HG02642 (cell line): Measurements from ENCODE around the gene ESRRA.

ENCODE experiments used
- ATAC-seq: cut with Tn5 transposase; IDR thresholded peaks from one replicate; pipeline ENCODE4 v1.9.1; 2021; ENCODE audit warnings: mild to moderate bottlenecking; ENCODE audit not compliant: unreplicated experiment, poor library complexity

The ESRRA gene

GRCh38 chr11:64344787-64345186 lies 39.5 kb downstream of the ESRRA start:
- no peak for ATAC-seq

- no peak for ATAC-seq
Measured at GRCh38 chr11:64347193-64347867, 42.0 kb downstream of the ESRRA start.

GRCh38 chr11:64348383-64349024 lies 43.2 kb downstream of the ESRRA start:
- no peak for ATAC-seq

GRCh38 chr11:64349025-64349387 lies 43.7 kb downstream of the ESRRA start:
- no peak for ATAC-seq

GRCh38 chr11:64349404-64349803 lies 44.1 kb downstream of the ESRRA start:
- ATAC-seq = no peak

GRCh38 chr11:64351136-64351631 lies 45.9 kb downstream of the ESRRA start:
- ATAC-seq = no peak

- ATAC-seq = no peak
Measured at GRCh38 chr11:64352099-64352994, 47.0 kb downstream of the ESRRA start.

GRCh38 chr11:64352995-64353714 lies 47.8 kb downstream of the ESRRA start:
- no peak for ATAC-seq

- ATAC-seq = no peak
Measured at GRCh38 chr11:64353715-64354506, 48.6 kb downstream of the ESRRA start.

- no peak for ATAC-seq
Measured at GRCh38 chr11:64355078-64355940, 50.0 kb downstream of the ESRRA start.

- ATAC-seq = no peak
Measured at GRCh38 chr11:64356498-64357411, 51.4 kb downstream of the ESRRA start.

- no peak for ATAC-seq
Measured at GRCh38 chr11:64357446-64357845, 52.1 kb downstream of the ESRRA start.

- ATAC-seq = no peak
Measured at GRCh38 chr11:64357904-64358535, 52.7 kb downstream of the ESRRA start.

GRCh38 chr11:64358536-64358906 lies 53.2 kb downstream of the ESRRA start:
- ATAC-seq = no peak

GRCh38 chr11:64358907-64359711 lies 53.8 kb downstream of the ESRRA start, which contains the start of gene RPS6KA4:
Gene RPS6KA4 (plus strand): TSS chr11:64359162. CDS start chr11:64359236, 74 bp downstream.
- ATAC-seq = no peak

- no peak for ATAC-seq
Measured at GRCh38 chr11:64359712-64360445, 54.6 kb downstream of the ESRRA start.
